Nephron progenitor cell (in vitro differentiated cells): ENCODE data around the gene PBX1.

Experiments used
- DNase-seq: peaks from one replicate; pipeline ENCODE4 v3.0.0; 2021
- H3K27ac Mint-ChIP-seq: 2 replicates; pipeline ENCODE4 v1.8.0; 2021; ENCODE audit warnings: mild to moderate bottlenecking, moderate library complexity, mixed read lengths
- H3K27me3 Mint-ChIP-seq: 2 replicates; pipeline ENCODE4 v1.8.0; 2021; ENCODE audit warnings: mild to moderate bottlenecking, low read depth, mixed read lengths; ENCODE audit not compliant: poor library complexity
- H3K36me3 Mint-ChIP-seq: 2 replicates; pipeline ENCODE4 v1.8.0; 2021; ENCODE audit warnings: low read depth, mixed read lengths
- H3K4me1 Mint-ChIP-seq: 2 replicates; pipeline ENCODE4 v1.8.0; 2021; ENCODE audit warnings: mixed read lengths
- H3K4me3 Mint-ChIP-seq: 2 replicates; pipeline ENCODE4 v1.8.0; 2021; ENCODE audit warnings: mild to moderate bottlenecking, moderate library complexity, mixed read lengths
- H3K9me3 Mint-ChIP-seq: 2 replicates; pipeline ENCODE4 v1.8.0; 2021; ENCODE audit warnings: mild to moderate bottlenecking, moderate library complexity, mixed read lengths
- CTCF ChIP-seq: fragments of 200-600 bp; sonication (generic); IDR thresholded peaks from 2 replicates; pipeline ENCODE4 v1.5.0; 2021; ENCODE audit warnings: antibody characterized with exemption

Gene PBX1

GRCh38 chr1:164562061-164562460 is 3.1 kb downstream of the PBX1 start:
- peak overlapping the region; percentile 27 for H3K27ac Mint-ChIP-seq
- no peak for DNase-seq
- peak overlapping the region; percentile 95 for H3K4me3 Mint-ChIP-seq
- peaks cover 5% of the 10 kb centered on the region for H3K36me3 Mint-ChIP-seq
- no peaks in the 10 kb centered on the region for H3K9me3 Mint-ChIP-seq
- no peak for TF ChIP-seq CTCF
- no peaks in the 10 kb centered on the region for H3K27me3 Mint-ChIP-seq
- peaks cover 64% of the 10 kb centered on the region for H3K4me1 Mint-ChIP-seq

- TF ChIP-seq CTCF, result no peak
- peak overlapping the region; percentile 27 for H3K27ac Mint-ChIP-seq
- DNase-seq, result no peak
- H3K27me3 Mint-ChIP-seq, result no peaks in the 10 kb centered on the region
- H3K9me3 Mint-ChIP-seq, result peaks cover under 1% of the 10 kb centered on the region
- H3K4me3 Mint-ChIP-seq, result peak overlapping the region; percentile 95
- H3K4me1 Mint-ChIP-seq, result peaks cover 67% of the 10 kb centered on the region
- peaks cover 8% of the 10 kb centered on the region for H3K36me3 Mint-ChIP-seq
Observed at GRCh38 chr1:164562511-164562910, 3.5 kb downstream of the PBX1 start.

- Mint-ChIP-seq H3K4me3 (peak overlapping the region; percentile 95), H3K4me1 (peaks cover 66% of the 10 kb centered on the region), H3K27ac (peak overlapping the region; percentile 84), H3K27me3 (no peaks in the 10 kb centered on the region), H3K9me3 (peaks cover 3% of the 10 kb centered on the region), H3K36me3 (peaks cover 14% of the 10 kb centered on the region)
- no peak for TF ChIP-seq CTCF
- DNase-seq, result no peak
Observed at GRCh38 chr1:164562947-164563520, 4.0 kb downstream of the PBX1 start.

- Mint-ChIP-seq H3K4me1 (peaks cover 65% of the 10 kb centered on the region), H3K27ac (peak overlapping the region; percentile 84), H3K9me3 (peaks cover 3% of the 10 kb centered on the region), H3K36me3 (peaks cover 22% of the 10 kb centered on the region), H3K27me3 (no peaks in the 10 kb centered on the region), H3K4me3 (peak overlapping the region; percentile 95)
- DNase-seq, result no peak
- no peak for TF ChIP-seq CTCF
Observed at GRCh38 chr1:164563721-164564360, 4.9 kb downstream of the PBX1 start.

GRCh38 chr1:164564378-164564777 is 5.4 kb downstream of the PBX1 start:
- Mint-ChIP-seq H3K9me3 (peaks cover 3% of the 10 kb centered on the region), H3K27me3 (no peaks in the 10 kb centered on the region), H3K36me3 (peaks cover 27% of the 10 kb centered on the region), H3K27ac (no peak overlapping the region), H3K4me3 (peak overlapping the region; percentile 95), H3K4me1 (peaks cover 68% of the 10 kb centered on the region)
- no peak for TF ChIP-seq CTCF
- DNase-seq, result no peak

- Mint-ChIP-seq H3K27ac (peak overlapping the region; percentile 57), H3K9me3 (peaks cover 10% of the 10 kb centered on the region), H3K4me3 (peak overlapping the region; percentile 95), H3K27me3 (no peaks in the 10 kb centered on the region), H3K4me1 (peaks cover 68% of the 10 kb centered on the region), H3K36me3 (peaks cover 37% of the 10 kb centered on the region)
- no peak for TF ChIP-seq CTCF
- no peak for DNase-seq
Observed at GRCh38 chr1:164565357-164565756, 6.4 kb downstream of the PBX1 start.
